GM12874 (cell line): ENCODE measurements around the gene TTLL11.

Source experiments
- CTCF ChIP-seq: IDR thresholded peaks from 2 replicates; pipeline ENCODE4 v1.5.1; 2011; ENCODE audit warnings: low read depth, mild to moderate bottlenecking, control low read depth, low read length, moderate library complexity; ENCODE audit not compliant: insufficient read depth

The TTLL11 gene

DNA sequence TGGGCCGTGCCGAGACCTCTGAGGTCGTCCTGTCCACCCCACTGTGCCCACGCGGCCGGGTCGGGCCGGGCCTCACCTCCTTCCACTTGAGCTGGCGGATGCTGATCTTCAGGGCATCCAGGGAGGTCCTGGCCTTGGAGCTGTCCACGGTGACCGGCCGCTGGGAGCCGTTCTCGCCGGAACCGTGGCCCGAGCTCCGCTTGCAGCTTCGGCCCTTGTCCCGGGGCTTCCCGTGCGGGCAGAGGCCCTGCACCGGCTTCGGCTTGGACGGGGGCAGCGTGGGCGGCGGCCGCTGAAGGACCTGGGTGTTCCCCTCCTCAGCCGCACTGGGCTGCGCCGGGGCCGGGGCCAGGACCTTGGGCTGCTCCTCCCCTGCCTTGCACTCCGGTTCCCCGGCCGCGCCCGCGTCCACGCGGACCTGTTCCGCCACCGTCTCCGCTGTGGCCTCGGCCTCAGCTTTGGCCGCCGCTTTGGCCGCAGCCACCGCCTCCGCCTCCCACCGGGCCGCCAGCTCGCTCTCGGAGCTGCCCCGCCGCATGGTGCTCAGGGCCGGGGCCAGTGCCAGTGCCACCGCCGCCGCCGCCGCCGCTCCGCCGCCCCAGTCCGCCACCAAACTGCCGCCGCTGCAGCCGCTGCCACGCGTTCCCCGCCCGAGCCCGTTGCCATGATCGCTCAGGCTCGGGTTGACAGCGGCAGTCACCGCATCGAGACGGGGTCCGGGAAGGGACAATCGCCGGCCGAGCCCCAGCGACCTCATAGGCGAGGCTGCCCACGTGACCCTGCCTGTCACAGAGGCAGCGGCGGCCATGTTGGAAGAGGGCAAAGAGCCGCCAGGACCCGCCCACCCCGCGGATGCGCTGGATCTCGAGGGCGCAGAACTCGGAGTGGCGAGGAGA lies at the start of gene TTLL11:
Gene TTLL11 (minus strand): TSS at position 698 of the 896 bp plus-strand sequence. CDS start 160 bp downstream, at position 538.
- no peak for TF ChIP-seq CTCF

- TF ChIP-seq CTCF: no peak
These were observed 48.6 kb upstream of the TTLL11 start for GRCh38 chr9:122141671-122142070.

DNA sequence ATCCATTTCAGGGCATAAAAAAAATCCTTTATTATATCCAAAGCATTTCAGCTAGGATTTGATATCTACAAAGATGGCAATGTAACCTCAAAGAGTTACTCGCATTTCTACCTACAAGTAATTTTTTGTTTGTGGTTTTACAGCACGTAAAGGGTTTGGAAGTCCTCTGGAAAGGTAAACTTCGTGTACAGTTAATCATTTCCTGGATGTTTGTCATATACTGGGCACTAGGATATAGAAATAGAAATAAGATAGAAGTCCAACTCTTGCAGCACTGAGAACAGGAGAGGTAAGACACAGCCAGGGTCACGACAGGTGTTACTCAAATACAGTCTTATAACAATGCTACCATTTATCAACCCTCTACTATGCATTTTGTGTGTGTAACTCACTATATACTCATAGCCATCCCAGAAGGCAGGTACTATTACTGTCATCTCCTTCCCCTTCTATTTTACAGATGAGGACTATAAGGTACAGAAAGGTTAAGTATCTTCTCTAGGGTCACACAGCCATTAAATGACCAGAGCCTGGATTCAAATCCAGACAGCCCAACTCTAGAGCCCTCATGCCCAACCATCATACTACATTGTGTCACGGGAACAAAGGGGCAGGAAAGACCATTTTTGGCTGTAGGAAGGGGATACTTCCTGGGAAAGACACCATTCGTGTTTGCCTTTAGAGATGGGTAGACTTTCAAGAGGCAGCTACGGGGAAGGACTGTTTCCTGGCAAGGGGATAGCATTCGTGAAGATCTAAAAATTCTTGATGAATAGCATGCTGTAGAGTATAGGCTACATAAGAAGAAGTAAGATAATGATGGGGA lies 47.5 kb upstream of the TTLL11 start:
- TF ChIP-seq CTCF: no peak

DNA sequence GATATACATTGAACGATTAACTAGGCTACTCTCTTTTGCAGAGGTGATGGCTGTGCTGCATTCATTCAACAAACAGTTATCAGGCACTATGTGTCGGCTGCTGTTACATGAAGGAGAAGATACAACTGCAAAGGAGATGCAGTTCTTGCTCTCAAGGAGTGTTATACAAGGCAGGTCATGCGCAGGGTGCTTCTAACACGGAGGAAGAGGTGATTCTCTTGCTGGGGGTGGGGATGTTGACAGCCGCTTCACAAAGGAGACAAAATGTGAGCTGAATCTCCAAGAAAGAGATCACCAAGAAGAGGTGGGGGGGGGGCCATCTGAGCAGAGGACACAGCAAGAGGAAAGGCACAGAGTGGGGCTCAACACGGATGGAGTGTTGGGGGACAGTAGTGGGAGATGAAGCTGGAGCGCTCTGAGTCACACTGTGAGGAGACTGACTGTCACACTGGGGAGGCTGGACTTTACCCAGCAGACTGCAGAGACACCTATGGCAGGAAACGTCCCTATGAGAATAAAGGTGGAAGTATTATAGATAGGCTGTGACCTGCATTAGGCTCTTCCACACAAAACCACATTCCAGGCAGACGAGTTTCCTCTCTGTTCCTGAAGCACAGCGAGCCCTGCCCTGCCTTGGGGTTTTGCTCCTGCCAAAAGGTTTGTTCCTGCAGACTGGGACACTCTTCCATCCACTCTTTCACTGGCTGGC lies 45.6 kb upstream of the TTLL11 start:
- no peak for TF ChIP-seq CTCF

DNA sequence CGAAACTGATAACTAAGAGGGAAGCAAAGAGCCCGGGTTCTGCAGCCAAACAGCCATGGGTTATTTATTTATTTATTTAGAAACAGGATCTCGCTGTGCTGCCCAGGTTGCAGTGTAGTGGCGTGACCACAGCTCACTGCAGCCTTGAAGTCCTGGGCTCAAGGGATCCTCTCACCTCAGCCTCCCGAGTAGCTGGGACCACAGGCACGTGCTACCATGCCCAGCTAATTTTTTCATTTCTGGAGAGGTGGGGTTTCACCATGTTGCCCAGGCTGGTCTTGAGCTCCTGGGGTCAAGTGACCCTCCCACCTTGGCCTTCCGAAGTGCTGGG lies 42.4 kb upstream of the TTLL11 start:
- no peak for TF ChIP-seq CTCF

DNA sequence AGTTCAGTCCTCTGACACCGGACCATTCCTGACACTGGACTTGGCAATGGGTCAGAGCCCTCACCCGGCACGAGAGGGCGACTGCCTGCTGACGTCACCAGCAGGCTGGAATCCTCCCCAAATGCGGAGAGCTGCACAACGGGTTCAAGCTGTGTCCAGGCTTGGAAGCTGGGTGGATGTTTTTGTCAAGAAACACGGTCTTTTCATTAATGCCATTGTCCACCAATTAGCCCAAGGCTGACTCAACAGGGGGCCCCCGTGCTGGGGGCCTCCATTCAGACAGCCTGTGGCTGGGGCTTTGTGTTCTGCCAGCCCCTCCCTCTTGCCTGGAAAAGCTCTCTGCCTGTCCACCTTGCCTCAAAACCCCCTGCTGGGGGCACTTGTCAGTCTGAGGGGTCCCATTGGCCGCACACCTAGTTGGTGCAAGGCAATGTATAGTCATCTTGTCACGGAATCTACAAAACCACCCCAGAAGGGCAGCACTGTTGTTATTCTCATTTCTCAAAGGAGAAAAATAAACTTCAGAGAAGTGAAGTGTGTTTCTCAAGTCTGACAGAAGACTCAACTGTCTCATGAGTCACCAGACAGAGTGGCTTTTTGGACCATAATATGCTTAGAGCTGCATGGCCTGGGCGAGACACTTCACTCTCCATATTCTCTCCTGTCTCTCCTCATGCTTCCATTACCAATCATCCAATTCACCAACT lies 41.9 kb upstream of the TTLL11 start:
- TF ChIP-seq CTCF: no peak
